GM19467 (cell line): ENCODE results near the gene KRT86.

ENCODE experiments used
- ATAC-seq: cut with Tn5 transposase; IDR thresholded peaks from one replicate; pipeline ENCODE4 v1.9.1; 2021; ENCODE audit warnings: mild to moderate bottlenecking, moderate library complexity; ENCODE audit not compliant: unreplicated experiment

The KRT86 gene

DNA sequence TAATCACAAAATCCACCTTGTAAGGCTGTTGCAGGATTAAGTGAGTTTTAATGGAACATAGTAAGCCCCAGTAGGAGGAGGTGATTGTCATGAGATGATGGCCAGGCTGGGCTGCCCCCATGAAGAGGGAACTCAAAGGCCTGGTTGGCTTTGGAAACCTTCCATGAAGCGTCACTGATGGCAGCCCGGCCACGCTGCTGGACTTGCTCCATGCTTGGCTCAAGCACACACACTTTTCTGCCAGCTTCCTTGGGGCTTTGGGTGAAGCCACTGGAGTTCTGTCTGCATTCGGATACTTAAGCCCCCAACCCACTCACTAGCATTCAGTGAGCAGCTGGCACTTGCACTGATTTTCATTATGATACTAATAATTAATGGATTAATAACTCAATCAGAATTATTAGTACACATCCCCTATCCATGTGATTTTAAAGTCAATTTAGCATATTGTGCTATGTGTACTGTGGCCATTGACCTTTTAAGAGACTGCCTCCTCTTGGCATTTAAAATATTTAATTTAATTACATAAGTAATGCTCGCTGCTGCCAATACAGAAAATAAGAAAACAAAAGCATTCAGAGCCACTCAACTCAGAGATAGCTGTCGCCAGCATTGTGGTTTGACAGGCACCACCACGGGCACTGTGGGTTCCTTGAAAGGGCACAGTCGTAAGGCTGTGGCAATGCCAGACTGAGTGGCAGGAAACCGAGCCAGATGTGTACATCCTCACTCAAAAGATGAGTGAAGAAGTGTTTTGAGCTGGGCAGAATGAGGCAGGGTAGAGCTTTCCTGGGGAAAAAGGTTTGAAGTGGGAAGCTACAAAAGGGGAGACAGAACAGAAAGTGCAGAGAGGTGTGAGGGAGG, 77.0 kb downstream of the KRT86 start:
- ATAC-seq = no peak

- no peak for ATAC-seq
Measured at GRCh38 chr12:52352951-52353350, 78.5 kb downstream of the KRT86 start.

- ATAC-seq = no peak
Measured at GRCh38 chr12:52353766-52354165, 79.3 kb downstream of the KRT86 start.

GRCh38 chr12:52354200-52354599, 79.8 kb downstream of the KRT86 start:
- no peak for ATAC-seq

DNA sequence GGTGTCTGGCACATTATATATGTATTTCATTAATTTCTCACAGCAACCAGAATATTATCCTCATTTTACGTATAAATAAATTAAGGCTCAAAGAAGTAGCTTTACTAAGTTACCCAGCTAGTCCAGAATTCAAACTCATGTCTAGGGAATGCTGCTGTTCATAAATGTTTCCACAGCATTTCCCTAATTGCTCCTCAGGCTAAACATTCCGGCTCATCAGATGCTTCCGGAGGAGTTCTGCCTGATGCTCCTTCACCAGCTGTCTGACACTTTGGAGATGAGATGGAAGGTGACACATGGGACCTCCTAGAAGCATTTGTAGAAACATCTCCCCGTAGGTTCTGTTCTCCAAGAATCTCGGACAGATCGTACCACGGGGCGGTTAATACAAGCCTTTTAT, 80.7 kb downstream of the KRT86 start:
- no peak for ATAC-seq

GRCh38 chr12:52356031-52356761, 81.8 kb downstream of the KRT86 start:
- no peak for ATAC-seq

DNA sequence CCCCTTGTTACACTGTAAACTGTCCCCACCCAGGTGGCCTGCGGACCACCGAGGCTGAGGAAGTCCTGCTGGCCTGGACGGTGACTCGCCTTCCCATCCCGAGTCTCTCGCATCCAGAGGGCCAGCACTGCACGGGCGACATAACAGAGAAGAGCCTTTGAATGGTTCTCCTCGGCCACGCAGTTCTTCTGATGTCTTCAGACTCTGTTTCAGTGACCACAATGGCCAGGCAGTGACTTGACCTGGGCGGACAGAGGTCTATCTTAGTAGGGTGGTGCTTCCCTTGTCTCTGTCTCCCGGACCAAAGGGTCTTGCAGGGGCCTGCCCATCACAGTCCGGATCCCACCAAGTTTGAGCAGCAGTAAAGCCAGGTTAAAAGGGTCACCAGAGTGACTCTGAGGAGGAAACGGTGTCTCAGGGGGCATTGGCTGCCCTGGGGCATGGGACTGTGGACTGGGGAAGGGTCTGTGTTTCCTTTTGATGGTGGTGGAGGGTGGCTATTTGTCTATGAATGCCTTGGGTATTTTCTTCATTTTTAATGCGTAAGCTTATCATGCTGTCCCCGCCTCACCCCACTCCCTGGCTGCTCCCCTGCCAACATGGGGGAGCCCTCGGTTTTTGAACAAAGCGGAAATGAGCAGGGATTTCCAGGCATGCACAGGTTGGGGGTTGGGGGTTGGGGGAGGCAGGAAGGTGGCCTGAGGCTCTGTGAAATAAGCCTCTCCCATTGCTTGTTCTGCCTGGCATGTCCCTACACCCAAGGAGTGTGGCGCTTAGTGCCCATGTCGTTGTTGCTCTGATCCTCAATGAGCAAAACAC, 82.5 kb downstream of the KRT86 start:
- no peak for ATAC-seq
